GM12891 (cell line): ENCODE measurements around the gene ESYT1.

Experiments used
- DNase-seq: peaks from one replicate; pipeline ENCODE4 v3.0.0; 2011; ENCODE audit warnings: low spot score; ENCODE audit not compliant: insufficient read length
- FAIRE-seq: peaks from 2 replicates; lab custom pipeline; 2011; peaks lifted over from hg19 to GRCh38; lab: Jason Lieb, UNC
- PAX5 ChIP-seq: IDR thresholded peaks from 2 replicates; pipeline ENCODE4 v1.6.1; 2011; ENCODE audit warnings: low read length, moderate library complexity, mild to moderate bottlenecking; ENCODE audit not compliant: insufficient read depth, severe bottlenecking
- POLR2A ChIP-seq: IDR thresholded peaks from 2 replicates; pipeline ENCODE4 v1.6.1; 2011; ENCODE audit warnings: low read depth, low read length, control low read depth
- POLR2AphosphoS5 ChIP-seq: IDR thresholded peaks from 2 replicates; pipeline ENCODE4 v1.6.1; 2011; ENCODE audit warnings: low read depth, low read length, control low read depth
- POU2F2 ChIP-seq: IDR thresholded peaks from 2 replicates; pipeline ENCODE4 v1.6.1; 2011; ENCODE audit warnings: low read depth, mild to moderate bottlenecking, control low read depth, low read length, moderate library complexity
- SPI1 ChIP-seq: IDR thresholded peaks from 2 replicates; pipeline ENCODE4 v1.6.1; 2011; ENCODE audit warnings: low read depth, low read length, control low read depth
- TAF1 ChIP-seq: IDR thresholded peaks from 2 replicates; pipeline ENCODE4 v1.6.1; 2011; ENCODE audit warnings: low read depth, low read length, control low read depth

The ESYT1 gene

DNA sequence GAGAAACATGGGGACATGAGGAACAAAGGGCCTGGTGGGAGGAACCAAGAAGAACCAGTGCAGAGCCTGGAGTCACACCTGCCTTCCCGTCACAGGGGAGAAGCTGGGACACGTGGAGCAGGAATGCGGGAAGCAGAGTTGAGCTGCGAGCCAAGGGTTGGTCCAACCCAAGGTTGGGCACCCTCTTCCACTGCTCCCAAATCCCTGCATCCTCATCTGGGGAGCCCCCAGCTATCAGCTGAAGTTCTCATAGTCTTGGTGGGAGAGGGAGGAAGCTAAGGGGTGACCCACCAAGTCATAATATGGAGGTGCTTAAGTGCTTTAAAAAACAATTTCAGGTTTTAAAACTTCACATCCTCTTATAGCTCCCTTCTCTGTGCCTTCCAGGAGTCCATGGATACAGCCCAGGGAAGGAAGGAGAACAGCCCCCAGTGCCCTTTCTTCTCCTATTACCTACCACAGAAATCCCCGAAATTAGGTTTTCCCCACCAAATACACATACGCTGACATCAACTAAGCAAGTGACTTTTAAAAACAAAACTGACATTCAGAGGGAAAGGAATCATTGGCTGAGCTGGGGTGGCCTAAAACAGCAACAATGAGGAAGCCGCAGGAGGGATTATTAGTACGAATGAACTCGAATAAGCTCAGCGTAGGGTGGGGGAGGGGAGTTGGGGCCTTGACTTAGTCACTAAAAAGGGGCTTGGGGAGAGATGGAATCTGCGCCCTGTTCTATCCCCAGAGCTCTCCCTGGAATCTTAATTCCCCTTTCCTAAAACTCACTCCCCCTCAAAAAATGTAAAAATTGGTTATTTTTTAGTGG, 34.6 kb downstream of the ESYT1 start:
- no peak for TF ChIP-seq SPI1
- no peak for TF ChIP-seq PAX5
- TF ChIP-seq POU2F2 = no peak; the same call in 1 of the 2 replicates
- TF ChIP-seq POLR2AphosphoS5 = peak; percentile 78
- peak; percentile 46; the same call in 1 of the 2 replicates for TF ChIP-seq POLR2A
- TF ChIP-seq TAF1 = no peak
- DNase-seq (no peak), FAIRE-seq (no peak)

- DNase-seq (no peak), FAIRE-seq (no peak)
- TF ChIP-seq SPI1 (no peak), POLR2AphosphoS5 (peak; percentile 66), TAF1 (no peak), POLR2A (peak; percentile 67), POU2F2 (peak; percentile 25; the same call in 1 of the 2 replicates), PAX5 (no peak)
Observed at GRCh38 chr12:56163533-56164344, 35.7 kb downstream of the ESYT1 start.

DNA sequence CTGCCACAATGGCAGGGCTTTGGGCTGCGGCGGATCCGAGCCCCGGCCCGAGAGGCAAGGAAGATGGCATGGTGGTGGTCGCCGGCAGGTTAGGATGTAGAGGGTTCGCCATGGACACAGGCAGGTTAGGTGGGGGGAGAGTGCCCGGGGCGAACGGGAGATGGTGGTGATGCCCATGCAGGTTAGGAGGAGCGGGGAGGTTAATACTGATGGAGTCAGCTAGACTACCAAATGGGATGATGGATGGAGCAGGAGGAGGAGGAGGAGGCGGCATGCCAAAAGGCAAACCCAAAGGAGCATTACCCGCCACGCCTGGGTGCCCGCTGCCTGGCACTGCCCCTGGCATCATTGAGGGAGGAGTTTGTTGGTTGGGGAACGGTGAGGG, 36.3 kb downstream of the ESYT1 start:
- TF ChIP-seq POLR2A = no peak; the same call in 1 of the 2 replicates
- no peak for TF ChIP-seq SPI1
- TF ChIP-seq PAX5 = no peak
- TF ChIP-seq POU2F2 = no peak
- no peak for TF ChIP-seq TAF1
- TF ChIP-seq POLR2AphosphoS5 = no peak
- FAIRE-seq (no peak), DNase-seq (no peak)

DNA sequence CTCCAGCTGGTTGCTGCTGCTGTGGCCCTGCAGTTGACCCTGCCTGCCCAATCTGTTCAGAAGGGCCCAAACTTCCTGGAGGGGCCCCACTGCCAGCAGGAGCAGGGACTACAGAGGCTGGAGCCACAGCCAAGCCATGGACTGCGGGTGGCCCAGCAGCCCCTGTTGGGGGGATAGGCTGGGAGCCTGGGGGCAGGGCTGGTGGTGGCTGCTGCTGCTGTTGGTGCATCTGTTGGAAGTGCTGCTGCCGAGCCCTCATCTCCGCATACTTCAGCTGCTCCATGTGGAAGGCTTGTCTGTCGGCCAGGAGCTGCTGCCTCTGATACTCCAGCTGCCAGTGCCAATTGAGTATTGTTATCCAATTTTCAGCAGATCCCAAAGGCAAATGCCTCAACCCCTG, 37.3 kb downstream of the ESYT1 start:
- DNase-seq = no peak
- TF ChIP-seq SPI1 (no peak), POU2F2 (no peak), POLR2A (peak; percentile 54; the same call in 1 of the 2 replicates), POLR2AphosphoS5 (peak; percentile 39; the same call in 1 of the 2 replicates)
- FAIRE-seq = no peak

DNA sequence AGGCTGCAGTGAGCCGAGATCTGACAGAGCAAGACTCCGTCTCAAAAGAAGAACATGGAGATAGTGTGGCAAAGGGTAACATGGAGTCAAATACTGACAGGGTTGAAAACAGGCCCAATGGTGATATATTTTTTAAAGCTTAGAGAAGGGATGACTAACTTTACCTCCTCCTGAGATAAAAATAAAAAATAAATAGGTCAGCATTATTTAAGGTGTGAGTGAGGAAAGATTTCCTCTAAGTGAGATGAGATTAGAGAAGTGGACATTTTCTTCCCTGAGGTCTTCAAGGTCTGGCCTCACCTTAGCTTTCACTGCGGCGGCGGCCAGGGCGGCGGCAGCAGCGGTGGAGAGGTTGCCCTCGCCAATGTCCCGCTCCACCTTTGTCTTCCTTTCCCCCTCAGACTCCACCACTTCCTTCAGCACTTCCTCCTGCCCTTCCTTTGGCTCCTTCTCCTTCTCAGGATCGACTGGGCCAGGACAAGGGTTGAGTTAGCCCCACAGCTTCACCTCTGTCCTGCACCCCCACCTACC, 41.2 kb downstream of the ESYT1 start:
- DNase-seq (no peak), FAIRE-seq (no peak)
- no peak for TF ChIP-seq TAF1
- no peak for TF ChIP-seq POU2F2
- no peak for TF ChIP-seq PAX5
- no peak for TF ChIP-seq SPI1
- TF ChIP-seq POLR2AphosphoS5 = no peak
- TF ChIP-seq POLR2A = no peak

- no peak for FAIRE-seq
- no peak for DNase-seq
- TF ChIP-seq TAF1 (no peak), POLR2A (no peak), PAX5 (no peak), POLR2AphosphoS5 (no peak; the same call in 1 of the 2 replicates), SPI1 (no peak), POU2F2 (no peak)
Observed at GRCh38 chr12:56172839-56173238, 44.8 kb downstream of the ESYT1 start.

DNA sequence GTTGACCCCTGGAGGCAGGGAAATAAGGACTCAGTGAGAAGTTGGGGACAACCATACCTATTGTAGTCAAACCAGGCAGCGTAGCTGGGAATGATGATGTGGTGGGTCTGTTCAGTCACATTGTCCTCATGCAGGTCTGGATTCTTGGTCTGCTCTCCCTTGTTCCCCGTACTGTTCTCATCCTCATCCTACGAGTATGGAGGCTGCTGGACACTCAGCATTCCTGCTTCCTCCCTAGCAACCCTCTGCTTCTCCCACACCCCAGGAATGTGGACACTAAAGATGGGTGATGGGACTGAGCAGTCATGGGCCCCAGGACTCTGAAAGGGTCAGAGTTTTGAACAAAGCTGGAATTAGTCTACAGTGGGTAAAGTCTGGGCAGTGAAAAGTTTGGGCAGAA, 50.3 kb downstream of the ESYT1 start:
- no peak; the same call in none of the 2 replicates for TF ChIP-seq POLR2AphosphoS5
- TF ChIP-seq TAF1 = no peak
- TF ChIP-seq POU2F2 = no peak
- TF ChIP-seq PAX5 = no peak
- no peak for TF ChIP-seq POLR2A
- no peak for TF ChIP-seq SPI1
- no peak for FAIRE-seq
- DNase-seq = no peak

DNA sequence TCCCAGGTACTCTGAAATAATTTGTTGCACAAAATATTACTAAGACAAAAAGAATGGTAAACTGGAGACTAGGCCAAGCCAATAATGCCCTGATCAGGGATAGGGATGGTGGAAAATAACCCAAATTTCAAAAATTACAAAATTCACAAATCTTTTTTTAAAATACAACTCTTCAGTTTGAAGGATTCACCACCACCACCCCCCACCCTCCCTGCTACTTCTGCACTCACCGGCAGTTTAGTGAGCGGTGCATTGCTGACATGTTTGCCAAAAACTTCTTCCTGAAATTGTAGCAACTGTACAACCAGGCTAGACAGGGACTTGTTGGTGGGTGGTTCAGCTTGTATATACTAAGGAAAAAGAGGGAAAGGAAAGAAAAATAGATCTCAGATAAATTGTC, 58.9 kb downstream of the ESYT1 start:
- no peak for DNase-seq
- TF ChIP-seq POU2F2 (no peak), TAF1 (no peak), PAX5 (no peak), POLR2AphosphoS5 (no peak), POLR2A (no peak), SPI1 (no peak)
- no peak for FAIRE-seq
